WTC11 (cell line): ENCODE results near the gene ANXA6. TPM values are rescaled to one million over a fixed set of nuclear protein-coding genes. Genes with fewer than 3 reads are reported as not detected.

Experiments
- ATAC-seq: fragments of 200-7000 bp; cut with Tn5 transposase; 2 replicates; pipeline ENCODE4 v1.10.0; 2021; ENCODE audit warnings: mild to moderate bottlenecking, moderate library complexity
- CTCF ChIA-PET: fragments of 300-600 bp; sonication (Branson Sonifier 250); formaldehyde crosslinking; loops from one replicate; lab custom pipeline; 2021; ENCODE audit warnings: antibody characterized with exemption; lab: Charles Lee
- POLR2A ChIA-PET: fragments of 350-600 bp; sonication (Branson Sonifier 250); formaldehyde crosslinking; loops from one replicate; lab custom pipeline; 2021; ENCODE audit warnings: antibody characterized with exemption; lab: Charles Lee
- DNase-seq: peaks from one replicate; pipeline ENCODE4 v3.0.0; 2021; ENCODE audit warnings: low spot score
- H3K27ac Mint-ChIP-seq: 2 replicates; pipeline ENCODE4 v1.8.0; 2021; ENCODE audit warnings: mixed read lengths
- H3K27me3 Mint-ChIP-seq: 2 replicates; pipeline ENCODE4 v1.8.0; 2021; ENCODE audit warnings: low read depth, mild to moderate bottlenecking, moderate library complexity, mixed read lengths
- H3K36me3 Mint-ChIP-seq: 2 replicates; pipeline ENCODE4 v1.8.0; 2021; ENCODE audit warnings: mixed read lengths
- H3K4me1 Mint-ChIP-seq: 2 replicates; pipeline ENCODE4 v1.8.0; 2022; ENCODE audit warnings: mixed read lengths
- H3K4me3 Mint-ChIP-seq: 2 replicates; pipeline ENCODE4 v1.8.0; 2021; ENCODE audit warnings: mild to moderate bottlenecking, moderate library complexity, mixed read lengths
- H3K9me3 Mint-ChIP-seq: 2 replicates; pipeline ENCODE4 v1.8.0; 2021; ENCODE audit warnings: mixed read lengths
- AFF4 ChIP-seq: sonication (generic); formaldehyde crosslinking; IDR thresholded peaks from 2 replicates; pipeline ENCODE4 v1.8.1; 2023; ENCODE audit warnings: mild to moderate bottlenecking, missing genetic modification reagents, borderline replicate concordance
- CREM ChIP-seq: sonication (generic); formaldehyde crosslinking; IDR thresholded peaks from 2 replicates; pipeline ENCODE4 v1.8.1; 2022; ENCODE audit warnings: mild to moderate bottlenecking, missing genetic modification reagents, moderate library complexity
- ELF4 ChIP-seq: sonication (generic); formaldehyde crosslinking; IDR thresholded peaks from 2 replicates; pipeline ENCODE4 v1.8.1; 2022; ENCODE audit warnings: low read depth, mild to moderate bottlenecking, moderate library complexity, missing genetic modification reagents
- ETV6 ChIP-seq: sonication (generic); formaldehyde crosslinking; IDR thresholded peaks from 2 replicates; pipeline ENCODE4 v1.8.1; 2022; ENCODE audit warnings: mild to moderate bottlenecking, missing genetic modification reagents
- JAZF1 ChIP-seq: fragments of 250-450 bp; sonication (Bioruptor Pico); IDR thresholded peaks from 2 replicates; pipeline ENCODE4 v1.9.0; 2021; ENCODE audit warnings: moderate library complexity, mild to moderate bottlenecking, inconsistent platforms
- MYBL2 ChIP-seq: sonication (generic); formaldehyde crosslinking; IDR thresholded peaks from 2 replicates; pipeline ENCODE4 v1.8.1; 2023; ENCODE audit warnings: mild to moderate bottlenecking, moderate library complexity, missing genetic modification reagents
- NR2C2 ChIP-seq: sonication (generic); formaldehyde crosslinking; IDR thresholded peaks from 2 replicates; pipeline ENCODE4 v1.8.0; 2022; ENCODE audit warnings: mild to moderate bottlenecking, missing genetic modification reagents
- SOX15 ChIP-seq: fragments of 250-450 bp; sonication (Bioruptor Pico); IDR thresholded peaks from 2 replicates; pipeline ENCODE4 v1.9.0; 2021; ENCODE audit warnings: mild to moderate bottlenecking
- TP53 ChIP-seq: sonication (generic); formaldehyde crosslinking; IDR thresholded peaks from 2 replicates; pipeline ENCODE4 v1.8.1; 2023; ENCODE audit warnings: mild to moderate bottlenecking, missing genetic modification reagents
- ZNF671 ChIP-seq: fragments of 250-450 bp; sonication (Bioruptor Pico); IDR thresholded peaks from 2 replicates; pipeline ENCODE4 v1.8.0; 2021; ENCODE audit warnings: mild to moderate bottlenecking
- total RNA-seq: library from RNA; stranded (reverse); gene quantifications from 3 replicates; pipeline ENCODE4 v1.2.3, GENCODE V29; 2021
- TF ChIP-seq, protein P1 (sequence below): sonication (generic); formaldehyde crosslinking; IDR thresholded peaks from 2 replicates; pipeline ENCODE4 v1.8.0; 2022; ENCODE audit warnings: missing genetic modification reagents
- TF ChIP-seq, protein P2 (sequence below): sonication (generic); formaldehyde crosslinking; IDR thresholded peaks from 2 replicates; pipeline ENCODE4 v1.8.1; 2022; ENCODE audit warnings: mild to moderate bottlenecking, missing genetic modification reagents, moderate library complexity, borderline replicate concordance
- TF ChIP-seq, protein P3 (sequence below): sonication (generic); formaldehyde crosslinking; IDR thresholded peaks from 2 replicates; pipeline ENCODE4 v1.8.1; 2023; ENCODE audit warnings: mild to moderate bottlenecking, moderate library complexity, missing genetic modification reagents
- TF ChIP-seq, protein P4 (sequence below): sonication (generic); formaldehyde crosslinking; IDR thresholded peaks from 2 replicates; pipeline ENCODE4 v1.8.0; 2023; ENCODE audit warnings: missing genetic modification reagents, mild to moderate bottlenecking, borderline replicate concordance
- TF ChIP-seq, protein P5 (sequence below): fragments of 250-450 bp; sonication (Bioruptor Pico); IDR thresholded peaks from 2 replicates; pipeline ENCODE4 v1.8.0; 2021; ENCODE audit warnings: mild to moderate bottlenecking

ANXA6 gene
- total RNA-seq, 1 experiment from 2014 or later: 92.8 TPM

DNA sequence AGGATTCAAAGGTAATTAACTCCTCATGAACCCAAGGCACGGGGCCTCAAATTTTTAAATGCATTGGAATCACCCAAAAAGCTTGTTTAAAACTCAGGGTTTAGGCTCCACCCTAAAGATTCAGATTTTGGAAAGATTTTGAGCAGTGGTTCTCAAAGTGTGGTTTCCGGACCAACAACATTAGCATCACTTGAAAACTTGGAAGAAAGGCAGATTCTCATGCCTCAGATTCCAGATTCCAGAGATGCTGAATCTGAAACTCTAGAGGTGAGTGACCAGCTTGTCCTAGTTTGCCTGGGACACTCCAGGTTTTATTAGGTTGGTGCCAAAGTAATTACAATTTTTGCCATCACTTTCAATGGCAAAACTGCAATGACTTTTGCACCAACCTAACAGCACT lies 52.0 kb downstream of the ANXA6 start (continued):
- TF ChIP-seq, protein P1, sequence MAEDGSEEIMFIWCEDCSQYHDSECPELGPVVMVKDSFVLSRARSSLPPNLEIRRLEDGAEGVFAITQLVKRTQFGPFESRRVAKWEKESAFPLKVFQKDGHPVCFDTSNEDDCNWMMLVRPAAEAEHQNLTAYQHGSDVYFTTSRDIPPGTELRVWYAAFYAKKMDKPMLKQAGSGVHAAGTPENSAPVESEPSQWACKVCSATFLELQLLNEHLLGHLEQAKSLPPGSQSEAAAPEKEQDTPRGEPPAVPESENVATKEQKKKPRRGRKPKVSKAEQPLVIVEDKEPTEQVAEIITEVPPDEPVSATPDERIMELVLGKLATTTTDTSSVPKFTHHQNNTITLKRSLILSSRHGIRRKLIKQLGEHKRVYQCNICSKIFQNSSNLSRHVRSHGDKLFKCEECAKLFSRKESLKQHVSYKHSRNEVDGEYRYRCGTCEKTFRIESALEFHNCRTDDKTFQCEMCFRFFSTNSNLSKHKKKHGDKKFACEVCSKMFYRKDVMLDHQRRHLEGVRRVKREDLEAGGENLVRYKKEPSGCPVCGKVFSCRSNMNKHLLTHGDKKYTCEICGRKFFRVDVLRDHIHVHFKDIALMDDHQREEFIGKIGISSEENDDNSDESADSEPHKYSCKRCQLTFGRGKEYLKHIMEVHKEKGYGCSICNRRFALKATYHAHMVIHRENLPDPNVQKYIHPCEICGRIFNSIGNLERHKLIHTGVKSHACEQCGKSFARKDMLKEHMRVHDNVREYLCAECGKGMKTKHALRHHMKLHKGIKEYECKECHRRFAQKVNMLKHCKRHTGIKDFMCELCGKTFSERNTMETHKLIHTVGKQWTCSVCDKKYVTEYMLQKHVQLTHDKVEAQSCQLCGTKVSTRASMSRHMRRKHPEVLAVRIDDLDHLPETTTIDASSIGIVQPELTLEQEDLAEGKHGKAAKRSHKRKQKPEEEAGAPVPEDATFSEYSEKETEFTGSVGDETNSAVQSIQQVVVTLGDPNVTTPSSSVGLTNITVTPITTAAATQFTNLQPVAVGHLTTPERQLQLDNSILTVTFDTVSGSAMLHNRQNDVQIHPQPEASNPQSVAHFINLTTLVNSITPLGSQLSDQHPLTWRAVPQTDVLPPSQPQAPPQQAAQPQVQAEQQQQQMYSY (CRISPR knock-in tag): no peak
- TF ChIP-seq MYBL2 (CRISPR knock-in tag) (no peak), CREM (CRISPR knock-in tag) (no peak), SOX15 (CRISPR knock-in tag) (no peak)

DNA sequence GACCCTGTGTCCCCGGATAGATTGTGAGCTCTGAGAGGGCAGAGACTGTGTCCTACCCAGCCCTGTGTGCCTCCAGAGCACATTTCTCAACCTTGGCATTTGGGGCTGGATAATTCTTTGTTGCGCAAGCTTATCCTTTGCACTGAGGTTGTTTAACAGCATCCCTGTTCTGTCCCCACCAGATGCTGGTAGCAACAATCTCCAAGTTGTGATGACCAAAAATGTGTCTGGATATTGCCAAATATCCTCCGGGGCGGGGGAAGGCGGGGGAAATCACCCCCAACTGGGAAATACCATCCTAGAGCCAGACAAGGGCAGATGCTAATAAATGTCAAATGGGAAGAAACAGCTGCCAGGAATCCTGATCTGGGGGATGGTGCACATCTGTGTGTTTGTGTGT lies 52.8 kb downstream of the ANXA6 start:
- H3K4me3 Mint-ChIP-seq: no peak overlapping the region
- ATAC-seq (no peak), DNase-seq (no peak)
- no peak overlapping the region for H3K27ac Mint-ChIP-seq
- no peaks in the 10 kb centered on the region for H3K9me3 Mint-ChIP-seq
- CTCF ChIA-PET: interaction anchor here (0.8 to 1.4 kb wide), 3 partner anchors 11 to 60 kb away, joined by 3 to 4 read pairs (median 3); no protein-coding TSS in a partner anchor
- H3K4me1 Mint-ChIP-seq: no peaks in the 10 kb centered on the region
- POLR2A ChIA-PET: no interaction called here
- H3K27me3 Mint-ChIP-seq: no peaks in the 10 kb centered on the region
- H3K36me3 Mint-ChIP-seq: peaks cover 16% of the 10 kb centered on the region
- TF ChIP-seq MYBL2 (CRISPR knock-in tag) (no peak), JAZF1 (CRISPR knock-in tag) (no peak), ZNF671 (CRISPR knock-in tag) (no peak), ETV6 (no peak), TP53 (CRISPR knock-in tag) (no peak), AFF4 (CRISPR knock-in tag) (no peak), NR2C2 (CRISPR knock-in tag) (no peak), ELF4 (no peak)
- TF ChIP-seq, protein P2, sequence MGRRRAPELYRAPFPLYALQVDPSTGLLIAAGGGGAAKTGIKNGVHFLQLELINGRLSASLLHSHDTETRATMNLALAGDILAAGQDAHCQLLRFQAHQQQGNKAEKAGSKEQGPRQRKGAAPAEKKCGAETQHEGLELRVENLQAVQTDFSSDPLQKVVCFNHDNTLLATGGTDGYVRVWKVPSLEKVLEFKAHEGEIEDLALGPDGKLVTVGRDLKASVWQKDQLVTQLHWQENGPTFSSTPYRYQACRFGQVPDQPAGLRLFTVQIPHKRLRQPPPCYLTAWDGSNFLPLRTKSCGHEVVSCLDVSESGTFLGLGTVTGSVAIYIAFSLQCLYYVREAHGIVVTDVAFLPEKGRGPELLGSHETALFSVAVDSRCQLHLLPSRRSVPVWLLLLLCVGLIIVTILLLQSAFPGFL (CRISPR knock-in tag): no peak
- TF ChIP-seq, protein P3, sequence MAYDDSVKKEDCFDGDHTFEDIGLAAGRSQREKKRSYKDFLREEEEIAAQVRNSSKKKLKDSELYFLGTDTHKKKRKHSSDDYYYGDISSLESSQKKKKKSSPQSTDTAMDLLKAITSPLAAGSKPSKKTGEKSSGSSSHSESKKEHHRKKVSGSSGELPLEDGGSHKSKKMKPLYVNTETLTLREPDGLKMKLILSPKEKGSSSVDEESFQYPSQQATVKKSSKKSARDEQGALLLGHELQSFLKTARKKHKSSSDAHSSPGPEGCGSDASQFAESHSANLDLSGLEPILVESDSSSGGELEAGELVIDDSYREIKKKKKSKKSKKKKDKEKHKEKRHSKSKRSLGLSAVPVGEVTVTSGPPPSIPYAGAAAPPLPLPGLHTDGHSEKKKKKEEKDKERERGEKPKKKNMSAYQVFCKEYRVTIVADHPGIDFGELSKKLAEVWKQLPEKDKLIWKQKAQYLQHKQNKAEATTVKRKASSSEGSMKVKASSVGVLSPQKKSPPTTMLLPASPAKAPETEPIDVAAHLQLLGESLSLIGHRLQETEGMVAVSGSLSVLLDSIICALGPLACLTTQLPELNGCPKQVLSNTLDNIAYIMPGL (CRISPR knock-in tag): no peak
- TF ChIP-seq, protein P4, sequence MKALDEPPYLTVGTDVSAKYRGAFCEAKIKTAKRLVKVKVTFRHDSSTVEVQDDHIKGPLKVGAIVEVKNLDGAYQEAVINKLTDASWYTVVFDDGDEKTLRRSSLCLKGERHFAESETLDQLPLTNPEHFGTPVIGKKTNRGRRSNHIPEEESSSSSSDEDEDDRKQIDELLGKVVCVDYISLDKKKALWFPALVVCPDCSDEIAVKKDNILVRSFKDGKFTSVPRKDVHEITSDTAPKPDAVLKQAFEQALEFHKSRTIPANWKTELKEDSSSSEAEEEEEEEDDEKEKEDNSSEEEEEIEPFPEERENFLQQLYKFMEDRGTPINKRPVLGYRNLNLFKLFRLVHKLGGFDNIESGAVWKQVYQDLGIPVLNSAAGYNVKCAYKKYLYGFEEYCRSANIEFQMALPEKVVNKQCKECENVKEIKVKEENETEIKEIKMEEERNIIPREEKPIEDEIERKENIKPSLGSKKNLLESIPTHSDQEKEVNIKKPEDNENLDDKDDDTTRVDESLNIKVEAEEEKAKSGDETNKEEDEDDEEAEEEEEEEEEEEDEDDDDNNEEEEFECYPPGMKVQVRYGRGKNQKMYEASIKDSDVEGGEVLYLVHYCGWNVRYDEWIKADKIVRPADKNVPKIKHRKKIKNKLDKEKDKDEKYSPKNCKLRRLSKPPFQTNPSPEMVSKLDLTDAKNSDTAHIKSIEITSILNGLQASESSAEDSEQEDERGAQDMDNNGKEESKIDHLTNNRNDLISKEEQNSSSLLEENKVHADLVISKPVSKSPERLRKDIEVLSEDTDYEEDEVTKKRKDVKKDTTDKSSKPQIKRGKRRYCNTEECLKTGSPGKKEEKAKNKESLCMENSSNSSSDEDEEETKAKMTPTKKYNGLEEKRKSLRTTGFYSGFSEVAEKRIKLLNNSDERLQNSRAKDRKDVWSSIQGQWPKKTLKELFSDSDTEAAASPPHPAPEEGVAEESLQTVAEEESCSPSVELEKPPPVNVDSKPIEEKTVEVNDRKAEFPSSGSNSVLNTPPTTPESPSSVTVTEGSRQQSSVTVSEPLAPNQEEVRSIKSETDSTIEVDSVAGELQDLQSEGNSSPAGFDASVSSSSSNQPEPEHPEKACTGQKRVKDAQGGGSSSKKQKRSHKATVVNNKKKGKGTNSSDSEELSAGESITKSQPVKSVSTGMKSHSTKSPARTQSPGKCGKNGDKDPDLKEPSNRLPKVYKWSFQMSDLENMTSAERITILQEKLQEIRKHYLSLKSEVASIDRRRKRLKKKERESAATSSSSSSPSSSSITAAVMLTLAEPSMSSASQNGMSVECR (CRISPR knock-in tag): no peak
- TF ChIP-seq, protein P5, sequence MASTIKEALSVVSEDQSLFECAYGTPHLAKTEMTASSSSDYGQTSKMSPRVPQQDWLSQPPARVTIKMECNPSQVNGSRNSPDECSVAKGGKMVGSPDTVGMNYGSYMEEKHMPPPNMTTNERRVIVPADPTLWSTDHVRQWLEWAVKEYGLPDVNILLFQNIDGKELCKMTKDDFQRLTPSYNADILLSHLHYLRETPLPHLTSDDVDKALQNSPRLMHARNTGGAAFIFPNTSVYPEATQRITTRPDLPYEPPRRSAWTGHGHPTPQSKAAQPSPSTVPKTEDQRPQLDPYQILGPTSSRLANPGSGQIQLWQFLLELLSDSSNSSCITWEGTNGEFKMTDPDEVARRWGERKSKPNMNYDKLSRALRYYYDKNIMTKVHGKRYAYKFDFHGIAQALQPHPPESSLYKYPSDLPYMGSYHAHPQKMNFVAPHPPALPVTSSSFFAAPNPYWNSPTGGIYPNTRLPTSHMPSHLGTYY (CRISPR knock-in tag): no peak
